CMK (cell line): ENCODE results near the gene TEX19.
"Not testable (repeated sequence)": the region's sequence is repeated elsewhere in the genome, so short reads cannot be mapped to it uniquely, and the experiment has no call there.

Experiments used
- DNase-seq: peaks from one replicate; pipeline ENCODE4 v3.0.0-alpha.2; 2010; ENCODE audit warnings: low read depth

Gene TEX19

GRCh38 chr17:82356845-82357355 lies 2.1 kb upstream of the TEX19 start:
- DNase-seq = no peak

DNA sequence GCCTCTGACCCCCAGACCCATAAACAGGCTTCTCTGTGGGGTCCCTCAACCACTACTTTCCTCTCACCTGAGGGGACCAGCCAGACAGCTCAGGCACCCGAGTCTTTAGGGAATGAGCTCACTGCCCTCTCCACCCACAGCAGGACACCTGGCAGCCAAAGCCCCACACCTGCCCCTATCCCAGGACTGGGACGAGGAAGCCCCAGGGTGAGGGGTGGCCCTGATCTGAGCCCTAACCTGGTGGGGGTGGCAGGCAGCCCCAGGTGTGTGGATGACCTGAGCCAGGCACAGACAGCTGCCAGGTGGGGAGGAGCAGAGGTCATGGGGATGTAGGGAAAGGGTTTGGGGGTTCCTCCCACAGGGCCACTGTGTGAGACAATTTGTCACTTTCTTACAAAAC lies 1.7 kb upstream of the TEX19 start:
- DNase-seq = no peak

DNA sequence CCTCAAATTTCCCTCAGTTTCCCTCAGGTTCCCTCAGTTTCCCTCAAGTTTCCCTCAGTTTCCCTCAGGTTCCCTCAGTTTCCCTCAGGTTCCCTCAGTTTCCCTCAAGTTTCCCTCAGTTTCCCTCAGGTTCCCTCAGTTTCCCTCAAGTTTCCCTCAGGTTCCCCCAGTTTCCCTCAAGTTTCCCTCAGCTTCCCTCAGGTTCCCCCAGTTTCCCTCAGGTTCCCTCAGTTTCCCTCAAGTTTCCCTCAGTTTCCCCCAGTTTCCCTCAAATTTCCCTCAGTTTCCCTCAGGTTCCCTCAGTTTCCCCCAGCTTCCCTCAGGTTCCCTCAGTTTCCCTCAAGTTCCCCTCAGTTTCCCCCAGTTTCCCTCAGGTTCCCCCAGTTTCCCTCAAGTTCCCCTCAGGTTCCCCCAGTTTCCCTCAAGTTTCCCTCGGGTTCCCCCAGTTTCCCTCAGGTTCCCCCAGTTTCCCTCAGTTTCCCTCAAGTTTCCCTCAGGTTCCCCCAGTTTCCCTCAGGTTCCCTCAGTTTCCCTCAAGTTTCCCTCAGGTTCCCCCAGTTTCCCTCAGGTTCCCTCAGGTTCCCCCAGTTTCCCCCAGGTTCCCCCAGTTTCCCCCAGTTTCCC lies 516 bp downstream of the TEX19 start:
- DNase-seq = not testable (repeated sequence)

DNA sequence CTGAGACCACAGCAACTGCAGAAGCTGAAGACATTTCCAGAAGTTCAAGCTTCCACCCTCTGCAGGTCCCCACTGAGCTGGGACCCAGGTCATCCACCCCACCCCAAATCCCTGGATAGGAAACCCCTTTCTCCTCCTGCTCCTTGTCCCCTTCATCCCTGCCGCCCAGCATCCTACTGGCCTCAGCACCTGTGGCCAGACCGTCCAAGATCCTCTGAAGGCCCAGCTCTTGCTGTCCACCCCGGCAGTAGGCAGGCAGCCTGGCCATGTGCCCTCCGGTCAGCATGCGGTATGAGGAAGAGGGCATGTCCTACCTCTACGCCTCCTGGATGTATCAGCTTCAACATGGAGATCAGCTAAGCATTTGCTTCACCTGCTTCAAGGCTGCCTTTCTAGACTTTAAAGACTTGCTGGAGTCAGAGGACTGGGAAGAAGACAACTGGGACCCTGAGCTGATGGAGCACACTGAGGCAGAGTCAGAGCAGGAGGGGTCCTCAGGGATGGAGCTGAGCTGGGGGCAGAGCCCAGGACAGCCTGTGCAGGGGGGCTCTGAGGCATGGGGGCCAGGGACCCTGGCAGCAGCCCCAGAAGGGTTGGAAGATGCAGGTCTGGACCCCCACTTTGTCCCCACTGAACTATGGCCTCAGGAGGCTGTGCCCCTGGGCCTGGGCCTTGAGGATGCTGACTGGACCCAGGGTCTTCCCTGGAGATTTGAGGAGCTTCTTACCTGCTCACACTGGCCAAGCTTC lies 3.0 kb downstream of the TEX19 start:
- no peak for DNase-seq

GRCh38 chr17:82365606-82366295 lies 6.7 kb downstream of the TEX19 start:
- no peak for DNase-seq

DNA sequence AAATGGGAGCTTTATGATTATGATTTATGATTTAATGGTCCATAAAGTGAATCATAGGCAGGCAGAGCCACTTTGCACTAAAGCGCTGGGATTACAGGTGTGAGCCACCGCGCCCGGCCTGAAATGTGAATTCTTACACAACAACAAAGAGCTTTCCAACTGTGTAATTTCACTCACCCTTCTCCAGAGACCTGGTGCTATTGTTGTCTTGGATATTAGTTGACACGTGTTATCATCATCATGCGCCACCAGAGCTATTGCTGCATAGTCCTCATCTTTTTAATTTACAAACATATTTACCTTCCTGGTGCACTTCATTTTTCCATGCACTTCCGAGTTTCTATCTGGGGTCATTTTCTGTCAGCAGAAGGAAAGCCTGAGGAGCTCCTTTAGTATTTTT lies 7.7 kb downstream of the TEX19 start:
- no peak for DNase-seq

DNA sequence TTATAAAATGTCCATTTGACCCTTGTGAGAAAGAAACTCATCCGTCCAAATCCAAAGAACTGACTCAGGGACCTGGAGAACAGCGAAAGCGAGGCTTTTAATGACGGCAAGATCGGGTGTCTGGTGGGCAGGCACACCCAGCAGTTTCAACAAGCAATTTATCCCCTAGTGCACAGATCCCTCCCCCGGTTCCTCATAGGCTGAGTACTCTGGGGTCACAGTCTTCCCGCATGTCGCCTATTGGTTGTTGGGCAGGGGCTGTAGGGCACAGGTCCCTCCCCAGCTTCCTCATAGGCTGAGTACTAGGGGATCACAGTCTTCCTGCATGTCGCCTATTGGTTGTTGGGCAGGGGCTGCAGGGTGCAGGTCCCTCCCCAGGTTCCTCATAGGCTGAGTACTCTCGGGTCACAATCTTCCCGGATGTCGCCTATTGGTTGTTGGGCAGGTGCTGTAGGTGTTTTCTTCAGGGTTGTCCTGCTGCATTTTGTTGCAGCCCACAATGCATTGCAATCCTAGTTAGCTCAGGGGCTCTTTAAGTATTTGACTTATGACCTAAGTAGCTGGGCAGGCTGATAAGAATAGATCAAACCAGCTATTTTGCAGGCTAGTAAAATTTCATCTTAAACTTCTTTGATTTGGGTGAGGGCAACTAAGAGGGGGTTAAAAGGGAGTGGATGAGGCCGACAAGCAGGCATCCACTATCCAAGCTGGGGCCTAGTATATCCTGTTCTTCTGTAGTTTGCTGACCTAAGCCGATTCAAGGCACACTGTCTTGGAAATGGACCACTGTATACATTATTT lies 8.9 kb downstream of the TEX19 start:
- peak; percentile 99 for DNase-seq

DNA sequence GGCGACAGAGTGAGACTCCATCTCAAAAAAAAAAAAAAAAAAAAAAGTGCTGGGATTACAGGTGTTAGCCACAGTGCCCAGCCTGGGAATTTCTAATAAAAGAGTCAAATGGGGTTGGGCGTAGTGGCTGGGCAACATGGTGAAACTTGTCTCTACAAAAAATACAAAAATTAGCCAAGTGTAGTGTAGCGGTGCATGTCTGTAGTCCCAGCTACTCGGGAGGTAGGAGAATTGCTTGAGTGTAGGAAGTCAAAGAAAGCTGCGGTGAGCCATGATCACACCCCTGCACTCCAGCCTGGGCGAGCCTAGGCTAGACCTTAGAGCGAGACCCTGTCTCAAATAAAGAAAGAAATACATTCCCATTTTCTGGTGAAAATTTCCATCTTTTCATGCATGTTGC lies 10.2 kb downstream of the TEX19 start:
- no peak for DNase-seq

DNA sequence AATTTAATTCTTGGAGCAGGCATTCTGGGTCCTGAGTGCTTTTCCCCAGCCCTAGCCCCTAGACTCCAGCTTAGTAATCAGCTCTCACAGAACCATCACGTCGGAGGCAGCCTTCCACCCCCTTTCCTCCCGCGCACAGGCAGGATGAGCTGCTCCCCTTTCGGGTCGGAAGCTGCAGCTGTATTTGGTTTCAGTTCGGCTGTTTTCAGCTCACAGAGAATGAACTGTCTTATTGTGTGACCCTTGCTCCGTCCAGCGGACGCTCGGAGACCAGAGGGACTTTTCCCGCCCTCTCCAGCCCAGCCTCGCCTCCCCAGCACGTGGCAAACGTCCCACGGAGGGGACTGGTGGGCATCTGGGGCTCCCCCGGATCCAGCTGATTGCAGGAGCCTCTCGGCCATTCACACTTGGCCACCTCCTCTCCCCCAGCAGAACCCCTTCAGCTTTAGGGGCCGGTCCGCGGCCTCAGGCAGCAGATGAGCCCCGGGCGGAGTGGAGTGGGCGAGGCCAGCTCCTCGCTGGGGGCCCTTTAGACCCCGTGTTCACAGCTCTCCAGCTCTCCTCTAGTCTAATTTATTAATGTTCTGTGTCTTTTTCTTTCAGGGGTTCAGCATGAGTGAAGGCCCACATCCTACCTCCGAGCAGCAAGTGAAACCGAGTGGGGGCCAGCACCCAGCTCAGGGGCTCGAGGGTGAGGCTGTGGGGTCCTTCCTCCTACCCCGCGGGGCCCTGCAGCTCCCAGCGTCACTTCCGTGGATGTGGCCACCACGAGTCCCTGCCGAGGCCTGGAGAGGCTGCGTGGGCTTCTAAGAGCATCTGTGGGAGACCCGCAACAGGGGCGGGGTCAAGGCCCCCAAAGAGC lies 11.7 kb downstream of the TEX19 start:
- no peak for DNase-seq

DNA sequence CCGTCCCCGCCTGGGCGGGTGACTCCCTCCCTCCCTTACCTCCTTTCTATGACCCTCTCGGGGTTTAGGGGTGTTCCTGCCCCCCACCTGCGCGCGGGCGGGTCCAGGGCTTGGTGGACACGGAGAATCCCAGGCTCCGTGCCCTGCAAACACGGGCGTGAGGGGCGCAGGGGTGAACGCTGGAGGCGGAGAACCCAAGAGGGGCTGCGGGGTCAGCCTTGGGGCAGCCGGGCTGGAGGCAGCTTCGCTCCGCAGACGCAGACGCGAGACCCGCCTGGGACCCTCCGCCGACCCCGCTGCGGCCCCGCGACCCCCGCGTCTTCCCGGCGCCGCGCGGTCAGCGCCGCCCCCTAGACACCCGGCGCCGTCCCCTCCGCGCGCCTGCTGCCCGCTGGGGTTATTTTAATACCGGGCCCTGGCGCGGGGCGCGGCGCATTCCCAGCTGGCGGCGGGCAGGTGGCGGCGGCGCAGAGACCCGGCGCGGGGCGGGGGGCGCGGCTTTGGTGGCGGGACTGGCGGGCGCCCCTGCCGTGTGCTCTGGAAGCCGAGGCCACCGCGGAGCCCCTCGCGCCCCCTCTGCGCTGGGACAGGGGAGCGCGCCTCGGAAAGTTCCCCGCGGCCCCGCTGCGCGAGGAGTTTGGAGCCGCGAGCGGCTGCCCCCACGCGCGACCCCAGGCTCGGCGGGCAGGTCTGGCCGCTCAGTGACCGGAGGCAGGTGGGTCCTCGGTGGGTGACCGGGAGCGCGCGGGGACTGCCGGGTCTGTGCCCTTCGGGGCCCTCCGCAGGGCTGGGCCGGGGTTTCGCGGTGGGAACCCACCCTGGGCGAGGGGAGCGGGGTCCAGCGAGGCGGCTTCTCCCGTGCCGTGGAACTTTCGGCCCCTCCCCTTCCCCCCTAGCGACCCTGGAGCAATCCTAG lies 12.5 kb downstream of the TEX19 start, which contains the start of gene UTS2R:
UTS2R (plus strand) TSS at position 433 of the 916 bp plus-strand sequence. CDS start 2,560 bp downstream, outside the sequence.
- no peak for DNase-seq

DNA sequence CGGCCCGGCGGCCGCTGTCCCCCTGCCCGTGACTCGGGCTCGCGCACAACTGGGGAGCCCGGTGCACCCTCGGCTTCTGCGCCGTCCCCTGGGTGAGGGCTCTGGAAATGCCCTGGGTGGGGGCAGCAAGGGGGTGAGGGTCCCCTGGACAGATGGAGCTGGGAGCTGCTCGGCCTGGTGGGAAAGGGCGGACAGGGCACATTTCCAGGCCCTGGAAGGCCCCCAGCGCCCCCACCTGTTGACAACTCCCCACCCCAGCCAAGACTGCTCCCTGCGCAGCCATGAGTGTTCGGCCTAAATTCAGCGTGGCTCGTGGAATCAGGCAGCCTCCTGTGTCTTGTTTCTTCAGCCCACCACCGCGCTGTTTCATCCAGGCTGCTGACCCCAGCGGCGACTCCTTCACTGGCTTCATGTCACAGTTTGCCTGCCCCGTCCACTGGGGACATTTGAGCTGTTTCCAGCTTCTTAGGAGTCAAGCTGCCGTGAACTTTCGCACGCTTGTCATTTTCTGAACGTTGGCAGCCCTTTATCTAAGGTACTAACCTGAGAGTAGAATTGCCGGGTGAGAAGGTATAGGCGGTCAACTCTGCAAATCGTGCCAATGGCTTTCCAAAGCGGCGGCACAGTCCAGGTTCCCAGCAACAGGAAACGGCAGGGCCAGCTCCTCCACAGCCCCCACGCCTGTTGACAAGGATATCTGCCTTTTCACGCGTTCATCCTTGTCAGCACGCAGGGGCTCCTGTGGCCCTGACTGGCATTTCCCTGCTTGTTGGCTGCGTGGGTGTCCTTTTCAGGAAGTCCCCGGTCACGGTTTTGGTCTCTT lies 13.4 kb downstream of the TEX19 start:
- DNase-seq = no peak

GRCh38 chr17:82373072-82373452 lies 14.0 kb downstream of the TEX19 start:
- not testable (repeated sequence) for DNase-seq

DNA sequence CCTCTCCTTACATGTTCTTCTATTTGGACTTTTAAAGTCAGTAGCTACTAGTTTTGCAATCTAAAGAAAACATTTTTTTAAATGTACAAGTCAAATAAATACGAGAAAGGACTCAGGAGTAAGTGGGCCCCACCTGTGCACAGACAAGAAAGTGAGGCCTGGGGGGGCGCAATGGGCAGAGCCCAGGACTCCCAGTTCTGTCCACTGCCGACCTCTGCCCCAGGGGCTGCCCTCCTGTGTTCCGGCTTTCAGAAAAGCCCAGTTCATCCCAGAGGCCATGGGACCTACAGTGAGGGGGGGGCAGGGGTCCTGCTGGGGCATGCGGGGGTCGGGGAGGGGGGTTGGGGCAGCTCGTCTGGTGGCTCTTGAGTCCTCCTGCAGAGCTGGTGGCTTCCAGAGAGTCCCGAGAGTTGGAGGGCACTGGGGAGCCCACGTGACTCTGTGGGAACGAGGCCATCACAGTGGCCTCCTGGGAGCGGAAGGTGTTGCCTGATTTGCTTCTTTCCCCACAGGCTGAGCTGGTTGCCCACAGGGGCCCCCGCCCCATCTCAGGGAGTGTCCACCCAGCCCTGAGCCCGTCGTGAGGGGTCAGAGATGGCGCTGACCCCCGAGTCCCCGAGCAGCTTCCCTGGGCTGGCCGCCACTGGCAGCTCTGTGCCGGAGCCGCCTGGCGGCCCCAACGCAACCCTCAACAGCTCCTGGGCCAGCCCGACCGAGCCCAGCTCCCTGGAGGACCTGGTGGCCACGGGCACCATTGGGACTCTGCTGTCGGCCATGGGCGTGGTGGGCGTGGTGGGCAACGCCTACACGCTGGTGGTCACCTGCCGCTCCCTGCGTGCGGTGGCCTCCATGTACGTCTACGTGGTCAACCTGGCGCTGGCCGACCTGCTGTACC lies 14.9 kb downstream of the TEX19 start:
- no peak for DNase-seq

DNA sequence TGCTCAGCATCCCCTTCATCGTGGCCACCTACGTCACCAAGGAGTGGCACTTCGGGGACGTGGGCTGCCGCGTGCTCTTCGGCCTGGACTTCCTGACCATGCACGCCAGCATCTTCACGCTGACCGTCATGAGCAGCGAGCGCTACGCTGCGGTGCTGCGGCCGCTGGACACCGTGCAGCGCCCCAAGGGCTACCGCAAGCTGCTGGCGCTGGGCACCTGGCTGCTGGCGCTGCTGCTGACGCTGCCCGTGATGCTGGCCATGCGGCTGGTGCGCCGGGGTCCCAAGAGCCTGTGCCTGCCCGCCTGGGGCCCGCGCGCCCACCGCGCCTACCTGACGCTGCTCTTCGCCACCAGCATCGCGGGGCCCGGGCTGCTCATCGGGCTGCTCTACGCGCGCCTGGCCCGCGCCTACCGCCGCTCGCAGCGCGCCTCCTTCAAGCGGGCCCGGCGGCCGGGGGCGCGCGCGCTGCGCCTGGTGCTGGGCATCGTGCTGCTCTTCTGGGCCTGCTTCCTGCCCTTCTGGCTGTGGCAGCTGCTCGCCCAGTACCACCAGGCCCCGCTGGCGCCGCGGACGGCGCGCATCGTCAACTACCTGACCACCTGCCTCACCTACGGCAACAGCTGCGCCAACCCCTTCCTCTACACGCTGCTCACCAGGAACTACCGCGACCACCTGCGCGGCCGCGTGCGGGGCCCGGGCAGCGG lies 15.7 kb downstream of the TEX19 start:
- no peak for DNase-seq

- DNase-seq = no peak
Measured at GRCh38 chr17:82375359-82376041, 16.5 kb downstream of the TEX19 start.

GRCh38 chr17:82376042-82376730 lies 17.1 kb downstream of the TEX19 start:
- DNase-seq = no peak
